Prostate gland (tissue), 2 donors: Measurements from ENCODE around the gene KRT73.

ENCODE experiments used
- POLR2A ChIP-seq: fragments of 450-650 bp; IDR thresholded peaks from one replicate; pipeline ENCODE4 v1.6.1; 2016; ENCODE audit warnings: antibody characterized with exemption, mild to moderate bottlenecking
- POLR2AphosphoS5 ChIP-seq: sonication (generic); formaldehyde crosslinking; IDR thresholded peaks from one replicate; pipeline ENCODE4 v1.6.1; 2017; ENCODE audit warnings: antibody characterized with exemption
- TF ChIP-seq, protein P1 (sequence below), 4 experiments: fragments of 200-600 bp in 2 of 4; fragments of 450-650 bp in 2 of 4; sonication (generic) in 2 of 4; IDR thresholded peaks; 1 replicate in 3 of 4; 2 replicates in 1 of 4; pipeline ENCODE4 v1.5.1; 2016 to 2019; ENCODE audit warnings: antibody characterized with exemption in 4 of 4, mild to moderate bottlenecking in 2 of 4, moderate library complexity in 2 of 4

DNA sequence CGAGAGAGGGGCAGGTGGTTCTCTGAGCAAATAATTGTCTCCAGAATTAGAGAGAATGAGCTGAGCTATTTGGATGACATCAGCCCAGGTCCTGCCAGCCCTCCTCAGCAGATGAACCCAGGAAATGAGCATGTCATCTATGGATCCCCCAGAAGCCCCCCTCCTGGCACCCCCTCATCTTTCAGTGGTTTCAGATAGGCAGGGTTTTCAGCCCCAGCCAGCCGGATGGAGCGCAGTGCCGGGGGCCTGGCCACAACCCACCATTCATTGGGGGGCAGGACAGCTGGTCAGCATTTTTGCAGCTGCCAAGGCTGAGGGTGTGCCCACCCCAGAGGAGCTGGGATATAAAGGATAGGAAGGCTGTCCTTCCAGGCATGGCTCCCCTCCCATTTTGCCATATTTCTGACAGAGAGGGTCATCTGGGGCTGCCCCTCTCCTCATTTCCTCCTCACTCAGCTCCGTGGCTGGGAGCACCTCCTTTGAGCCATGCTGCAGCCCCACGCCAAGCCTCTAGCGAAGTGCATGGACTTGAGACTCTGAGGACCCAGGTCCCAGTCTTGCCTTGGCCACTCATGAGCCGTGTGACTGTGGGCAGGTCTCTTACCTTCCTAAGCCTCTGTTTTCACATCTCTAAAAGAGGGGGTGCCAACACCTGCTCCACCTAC lies 59.4 kb downstream of the KRT73 start:
- TF ChIP-seq POLR2A (no peak), POLR2AphosphoS5 (no peak)
- TF ChIP-seq, protein P1, sequence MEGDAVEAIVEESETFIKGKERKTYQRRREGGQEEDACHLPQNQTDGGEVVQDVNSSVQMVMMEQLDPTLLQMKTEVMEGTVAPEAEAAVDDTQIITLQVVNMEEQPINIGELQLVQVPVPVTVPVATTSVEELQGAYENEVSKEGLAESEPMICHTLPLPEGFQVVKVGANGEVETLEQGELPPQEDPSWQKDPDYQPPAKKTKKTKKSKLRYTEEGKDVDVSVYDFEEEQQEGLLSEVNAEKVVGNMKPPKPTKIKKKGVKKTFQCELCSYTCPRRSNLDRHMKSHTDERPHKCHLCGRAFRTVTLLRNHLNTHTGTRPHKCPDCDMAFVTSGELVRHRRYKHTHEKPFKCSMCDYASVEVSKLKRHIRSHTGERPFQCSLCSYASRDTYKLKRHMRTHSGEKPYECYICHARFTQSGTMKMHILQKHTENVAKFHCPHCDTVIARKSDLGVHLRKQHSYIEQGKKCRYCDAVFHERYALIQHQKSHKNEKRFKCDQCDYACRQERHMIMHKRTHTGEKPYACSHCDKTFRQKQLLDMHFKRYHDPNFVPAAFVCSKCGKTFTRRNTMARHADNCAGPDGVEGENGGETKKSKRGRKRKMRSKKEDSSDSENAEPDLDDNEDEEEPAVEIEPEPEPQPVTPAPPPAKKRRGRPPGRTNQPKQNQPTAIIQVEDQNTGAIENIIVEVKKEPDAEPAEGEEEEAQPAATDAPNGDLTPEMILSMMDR (IDR thresholded peaks at IDR 0.05), result no peak
